ENCODE measurements around the gene SRSF5. TPM values are rescaled to one million over a fixed set of nuclear protein-coding genes. Genes with fewer than 3 reads are reported as not detected.

SRSF5 gene
- total and polyA plus RNA-seq, 2 of the 13 experiments (the other 11 are each of a cell fraction or from before 2014, with no cell fraction given): 189 to 277 TPM

DNA sequence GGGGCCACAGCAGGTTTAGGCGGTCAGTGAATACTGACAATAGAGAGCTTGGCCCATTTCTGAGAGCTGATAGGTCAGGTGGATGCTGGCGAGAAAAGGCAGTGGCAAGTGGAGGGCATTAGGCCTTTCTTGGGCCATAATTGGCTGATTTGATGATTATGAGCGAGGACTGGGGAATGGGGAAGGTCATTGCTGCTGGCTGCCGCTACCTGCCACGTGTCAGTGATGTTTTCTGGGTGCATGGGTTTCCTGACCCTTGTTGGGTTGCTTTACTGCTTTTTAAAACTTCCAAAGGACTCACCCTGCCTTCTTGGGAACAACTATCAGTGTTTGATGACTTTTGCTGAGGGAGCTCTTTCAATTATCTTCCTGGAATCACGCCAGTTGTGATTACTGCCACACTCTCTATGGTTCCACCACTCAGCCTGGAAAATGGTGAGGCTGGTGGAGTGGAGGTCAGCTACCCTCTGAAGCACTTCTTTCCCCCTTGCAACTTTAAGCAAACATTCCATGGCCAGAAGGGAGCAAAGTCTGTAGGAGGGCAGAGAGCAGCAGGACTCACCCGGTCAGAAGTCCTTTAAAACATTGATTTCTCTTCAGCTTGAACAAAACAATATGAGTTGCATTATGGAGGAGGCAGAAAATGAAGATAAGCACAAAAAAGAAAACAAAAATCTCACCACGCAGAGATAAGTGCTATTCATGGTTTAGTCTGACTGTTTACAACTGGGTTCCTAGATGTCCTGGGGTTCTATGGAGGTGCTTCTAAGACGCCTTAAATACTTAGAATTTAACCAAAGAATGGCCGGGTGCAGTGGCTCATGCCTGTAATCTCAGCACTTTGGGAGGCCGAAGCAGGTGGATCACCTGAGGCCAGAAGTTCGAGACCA lies 42.2 kb downstream of the SRSF5 start (continued):
- TF ChIP-seq, protein P1, sequence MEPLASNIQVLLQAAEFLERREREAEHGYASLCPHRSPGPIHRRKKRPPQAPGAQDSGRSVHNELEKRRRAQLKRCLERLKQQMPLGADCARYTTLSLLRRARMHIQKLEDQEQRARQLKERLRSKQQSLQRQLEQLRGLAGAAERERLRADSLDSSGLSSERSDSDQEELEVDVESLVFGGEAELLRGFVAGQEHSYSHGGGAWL (CRISPR knock-in tag; IDR thresholded peaks at IDR 0.05): no peak
- TF ChIP-seq HES4 (CRISPR knock-in tag; IDR thresholded peaks at IDR 0.05; ENCODE audit: borderline replicate concordance): no peak
- TF ChIP-seq SP4 (CRISPR knock-in tag; IDR thresholded peaks at IDR 0.05): peak; percentile 50; the same call in 1 of the 2 replicates
- no peak; the same call in 1 of the 2 replicates for TF ChIP-seq STAG1 (CRISPR knock-in tag; IDR thresholded peaks at IDR 0.05)
- TF ChIP-seq MBD4 (IDR thresholded peaks at IDR 0.05; ENCODE audit: borderline replicate concordance, low read length): no peak; the same call in 1 of the 2 replicates
- no peak for TF ChIP-seq RNF2 (conservative IDR thresholded peaks at IDR 0.05; ENCODE audit: low read depth)
- no peak for TF ChIP-seq SRF (IDR thresholded peaks at IDR 0.05; ENCODE audit: low read depth, low read length)
- TF ChIP-seq DNMT3B (CRISPR knock-in tag; conservative IDR thresholded peaks at IDR 0.05): no peak
- TF ChIP-seq TBP (CRISPR knock-in tag; IDR thresholded peaks at IDR 0.05): no peak
- TF ChIP-seq SCMH1 (CRISPR knock-in tag; IDR thresholded peaks at IDR 0.05; ENCODE audit: borderline replicate concordance): no peak
- TF ChIP-seq ZNF256 (CRISPR knock-in tag; conservative IDR thresholded peaks at IDR 0.05): no peak
- TF ChIP-seq NFE2 (CRISPR knock-in tag; IDR thresholded peaks at IDR 0.05): no peak
- no peak for TF ChIP-seq ATM (IDR thresholded peaks at IDR 0.05; ENCODE audit: borderline replicate concordance)

Measured in HepG2 (cell line).